NCI-H748 (cell line): ENCODE measurements around the gene SHB.
"Not testable (repeated sequence)": the region's sequence is repeated elsewhere in the genome, so short reads cannot be mapped to it uniquely, and the experiment has no call there.

Experiments used
- DNase-seq: peaks from one replicate; lab custom pipeline; 2025; ENCODE audit not compliant: unreplicated experiment; lab: John Stamatoyannopoulos, UW

Gene SHB

DNA sequence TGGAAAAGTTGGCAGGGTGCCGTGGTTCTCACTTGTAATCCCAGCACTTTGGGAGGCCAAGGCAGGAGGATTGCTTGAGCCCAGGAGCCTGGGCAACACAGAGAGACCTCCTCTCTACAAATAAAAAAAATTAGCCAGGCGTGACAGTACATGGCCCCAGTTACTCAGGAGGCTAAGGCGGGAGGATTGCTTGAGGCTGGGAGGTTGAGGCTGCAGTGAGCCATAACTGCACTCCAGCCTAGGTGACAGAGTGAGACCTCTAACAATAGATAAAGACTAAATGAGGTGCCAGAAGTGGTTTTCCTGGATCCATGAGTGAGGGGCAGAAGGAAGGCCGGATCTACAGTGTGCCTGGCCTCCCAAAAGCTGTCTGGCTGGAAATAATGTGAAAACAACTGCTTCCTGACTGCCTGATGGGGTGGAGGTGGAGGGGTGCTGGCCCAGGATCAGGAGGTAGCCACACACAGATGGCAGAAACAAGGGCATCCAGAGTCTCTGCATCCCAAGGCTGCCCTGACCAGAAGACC, 4.1 kb downstream of the SHB start:
- DNase-seq: no peak

DNA sequence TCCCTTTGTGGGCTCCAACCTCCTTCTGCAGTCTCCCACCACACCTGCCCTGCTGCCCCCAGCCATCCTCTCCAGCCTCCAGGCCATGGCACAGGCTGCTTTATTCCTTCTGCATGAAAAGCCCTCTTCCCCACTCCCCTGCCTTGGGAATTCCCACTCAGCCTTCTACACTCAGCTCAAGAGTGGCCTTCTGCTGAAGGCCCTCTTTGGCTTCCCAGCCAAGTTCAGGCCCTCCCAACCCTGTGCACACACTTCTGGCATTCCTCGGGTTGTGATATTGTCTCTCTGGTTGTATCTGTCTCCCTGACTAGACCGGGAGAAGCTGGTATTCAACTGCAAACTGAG, 5.7 kb downstream of the SHB start:
- no peak for DNase-seq

DNA sequence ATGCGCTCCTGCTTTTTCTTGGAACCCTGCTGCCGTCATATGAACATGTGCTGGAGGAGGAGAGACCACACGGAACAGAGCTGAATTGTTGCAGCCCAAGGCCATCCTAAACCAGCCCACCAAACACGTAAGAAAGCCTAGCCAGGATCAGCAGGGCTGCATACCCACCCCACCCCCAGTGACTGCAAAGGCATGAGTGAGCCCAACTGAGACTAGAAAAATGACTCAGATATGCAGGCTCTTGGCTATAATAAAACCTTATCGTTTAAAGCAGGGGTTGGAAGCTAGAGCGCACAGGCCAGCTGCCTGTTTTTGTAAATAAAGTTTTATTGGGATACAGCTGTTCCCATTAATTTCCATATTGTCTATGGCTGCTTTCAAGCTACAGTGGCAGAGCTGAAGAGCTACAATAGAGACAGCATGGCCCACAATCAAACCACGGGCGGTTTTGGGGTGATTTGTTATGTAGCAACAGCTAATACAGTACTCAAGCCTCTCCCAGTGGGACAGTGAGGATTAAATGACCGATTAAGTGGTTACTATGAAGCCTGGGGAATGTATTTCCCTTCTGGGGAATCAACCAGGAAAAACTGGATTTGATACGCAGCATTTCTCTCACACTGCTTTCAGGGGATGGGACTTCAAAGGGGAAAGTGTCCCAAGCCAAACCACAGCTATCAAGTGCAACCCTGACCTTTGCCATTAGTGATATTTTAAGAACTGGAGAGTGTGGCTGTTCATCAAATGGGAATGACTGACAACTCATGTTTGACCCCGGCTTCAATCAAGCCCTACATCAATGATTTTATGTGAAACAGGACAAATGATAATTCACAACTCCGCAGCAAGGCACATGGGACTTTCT, 6.3 kb downstream of the SHB start:
- DNase-seq: no peak

DNA sequence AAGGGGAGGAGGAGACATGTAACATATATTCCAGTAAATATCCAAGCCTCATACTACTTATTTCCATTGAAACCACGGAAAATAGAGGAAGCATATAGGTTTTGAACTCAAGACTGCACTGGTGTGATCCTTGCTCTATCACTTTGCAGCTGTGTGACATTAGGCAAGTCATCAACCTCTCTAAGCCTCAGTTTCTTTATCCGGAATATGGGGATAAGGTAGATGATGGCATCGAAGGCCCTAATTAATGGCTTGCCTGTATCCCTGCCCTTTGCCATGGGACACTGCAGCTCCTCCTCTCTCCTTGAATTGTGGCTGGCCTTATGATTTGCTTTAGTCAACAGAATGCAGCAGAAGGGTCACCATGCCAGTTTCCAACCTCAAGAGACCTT, 6.9 kb downstream of the SHB start:
- DNase-seq: no peak

DNA sequence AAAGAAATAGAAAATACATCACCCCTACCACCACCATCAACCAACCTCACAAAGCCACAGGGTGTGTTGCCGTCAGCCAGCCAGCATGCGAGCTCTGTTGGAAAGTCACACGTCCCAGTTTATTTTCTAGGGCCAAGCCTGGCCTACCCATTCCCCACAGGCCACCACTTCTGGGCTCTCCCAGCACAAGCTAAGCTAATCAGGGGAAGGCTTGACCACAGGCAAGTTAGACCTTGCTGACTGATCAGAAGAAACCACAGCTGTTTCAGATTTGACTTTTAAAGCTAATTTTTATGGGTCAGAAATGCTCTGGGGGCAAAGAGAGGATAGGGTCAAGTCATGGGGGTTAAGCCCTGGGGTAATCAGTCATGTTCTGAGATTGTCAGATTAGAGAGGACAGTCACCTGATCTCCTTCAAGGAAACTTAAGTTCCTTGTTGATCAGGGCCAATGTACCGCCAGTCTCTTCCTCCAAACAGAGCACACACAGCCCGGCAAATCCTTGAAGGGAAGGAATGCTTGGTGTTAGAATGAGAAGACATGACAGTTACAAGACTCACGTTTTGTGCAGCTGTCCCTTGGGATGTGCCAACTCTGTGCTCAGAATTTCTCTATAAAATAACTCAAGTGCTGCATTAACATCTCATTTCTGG, 7.6 kb downstream of the SHB start:
- no peak for DNase-seq

DNA sequence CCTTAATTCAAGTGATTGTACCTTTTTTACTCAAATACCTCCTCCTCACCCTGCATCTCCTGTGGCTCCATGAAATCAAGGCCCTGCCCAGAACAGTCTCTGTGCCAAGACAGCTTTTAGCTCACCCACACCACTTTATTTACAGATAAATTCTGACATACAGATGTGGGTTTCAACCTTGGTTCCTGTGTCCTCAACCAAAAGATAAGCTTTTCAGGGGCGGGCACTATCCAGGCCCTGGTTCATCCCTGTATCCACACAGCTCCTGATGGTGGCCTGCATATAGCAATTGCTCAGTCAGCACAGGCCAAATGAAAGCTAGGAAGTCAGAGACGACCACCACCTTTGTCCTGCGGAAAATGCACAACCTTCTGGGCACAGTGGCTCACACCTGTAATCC, 8.3 kb downstream of the SHB start:
- DNase-seq: no peak

DNA sequence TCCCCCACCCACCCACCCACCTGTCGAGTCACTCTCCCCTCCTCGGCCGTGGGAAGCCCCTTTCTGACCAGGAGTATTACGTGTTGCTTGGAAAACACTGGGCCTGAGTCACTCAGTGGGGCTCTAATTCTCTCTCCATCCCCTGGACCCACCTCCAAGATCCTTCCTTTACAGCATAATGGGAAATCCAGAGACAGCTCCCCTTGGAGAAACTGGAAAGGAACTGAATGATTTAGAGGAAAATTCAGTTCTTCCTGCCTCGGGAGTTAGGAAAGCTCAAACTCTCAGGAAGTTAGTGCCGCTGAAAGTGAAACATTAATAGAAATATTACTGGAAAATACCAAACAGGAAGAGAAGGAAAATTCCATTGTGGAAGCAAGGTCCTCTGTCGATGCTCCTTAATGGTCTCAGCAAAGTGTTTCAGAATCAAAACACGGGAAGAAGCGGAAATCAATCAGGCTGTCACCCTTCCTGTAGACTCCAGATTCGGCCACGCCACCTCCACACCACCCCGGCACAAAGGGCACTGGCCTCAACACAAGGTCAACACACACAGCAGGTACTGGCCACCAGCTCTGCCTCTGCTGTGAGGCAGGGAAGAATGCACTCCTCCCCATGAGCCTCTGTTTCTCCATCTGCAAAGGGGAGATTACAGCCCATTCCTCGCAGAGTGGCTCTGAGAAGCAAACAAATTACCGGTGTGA, 9.6 kb downstream of the SHB start:
- no peak for DNase-seq

DNA sequence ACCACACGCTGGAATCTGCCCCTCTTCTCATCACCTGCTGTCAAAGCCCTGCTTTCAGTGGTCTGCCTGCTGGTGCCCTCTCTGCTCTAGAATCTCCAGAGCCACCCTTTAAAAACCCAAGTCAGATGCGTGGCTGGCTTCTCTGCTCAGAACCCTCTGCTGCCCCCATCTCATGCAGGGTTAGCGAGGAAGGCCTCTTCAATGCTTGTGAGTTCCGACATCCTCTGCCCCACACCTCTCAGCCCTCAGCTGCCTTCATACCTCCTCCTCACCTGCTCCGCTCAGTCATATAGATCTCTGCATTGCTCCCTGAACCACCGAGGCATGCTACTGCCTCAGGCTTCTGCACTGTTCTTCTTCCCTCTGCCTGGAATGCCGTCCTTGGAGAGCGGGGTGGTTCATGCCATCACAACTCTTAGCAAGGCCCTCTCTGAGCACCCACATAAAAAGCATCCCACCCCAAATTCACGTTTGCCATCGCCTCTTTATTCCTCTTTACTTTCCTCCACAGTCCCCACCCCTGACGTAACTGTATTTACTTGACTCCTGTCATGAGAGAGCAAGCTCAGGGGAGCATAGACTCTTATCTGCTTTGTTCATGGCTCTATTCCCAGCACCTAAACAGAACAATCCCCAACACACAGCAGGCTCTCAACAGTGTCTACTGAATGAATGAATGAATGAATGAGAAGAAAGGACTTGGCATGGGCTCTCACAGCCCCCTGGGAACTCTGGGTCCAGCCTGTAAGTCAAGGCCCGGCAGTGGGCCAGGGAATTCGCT, 10.4 kb downstream of the SHB start:
- DNase-seq: no peak

DNA sequence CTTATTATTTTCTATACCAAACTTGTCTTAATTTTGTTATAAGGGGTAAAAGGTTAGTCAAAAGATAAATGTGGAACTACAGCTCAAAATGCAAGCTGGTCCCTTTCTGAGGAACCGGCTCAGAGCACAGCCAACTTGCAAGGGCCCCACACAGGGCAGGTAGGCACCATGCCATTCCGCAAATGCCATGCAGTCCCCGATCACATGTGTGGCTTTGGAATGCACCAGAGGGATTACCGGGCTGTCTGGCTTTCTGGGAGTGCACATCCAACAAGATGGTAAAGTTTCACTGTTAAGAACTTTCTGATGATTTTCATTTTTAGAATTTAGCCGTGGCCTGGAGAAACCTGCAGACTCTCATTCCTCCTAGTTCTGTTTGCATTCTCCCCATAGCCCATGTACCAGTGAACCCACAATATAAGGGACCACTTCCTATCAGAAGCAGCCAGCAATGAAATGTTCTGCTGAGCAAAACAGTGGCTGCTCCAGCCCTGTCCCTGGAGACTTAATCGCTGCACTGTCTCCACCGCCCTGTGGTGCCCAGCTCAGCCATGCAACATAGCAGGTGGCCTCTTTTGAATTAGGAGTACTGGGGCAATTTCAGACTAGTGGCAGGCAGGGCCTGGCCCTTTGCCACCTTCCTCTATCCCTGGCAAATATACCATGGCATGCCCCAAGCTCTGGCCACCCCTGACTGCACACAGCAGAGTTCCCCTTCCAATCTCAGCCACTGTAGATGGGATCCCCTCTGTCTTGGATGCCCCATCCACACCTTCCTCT, 11.4 kb downstream of the SHB start:
- DNase-seq: no peak

DNA sequence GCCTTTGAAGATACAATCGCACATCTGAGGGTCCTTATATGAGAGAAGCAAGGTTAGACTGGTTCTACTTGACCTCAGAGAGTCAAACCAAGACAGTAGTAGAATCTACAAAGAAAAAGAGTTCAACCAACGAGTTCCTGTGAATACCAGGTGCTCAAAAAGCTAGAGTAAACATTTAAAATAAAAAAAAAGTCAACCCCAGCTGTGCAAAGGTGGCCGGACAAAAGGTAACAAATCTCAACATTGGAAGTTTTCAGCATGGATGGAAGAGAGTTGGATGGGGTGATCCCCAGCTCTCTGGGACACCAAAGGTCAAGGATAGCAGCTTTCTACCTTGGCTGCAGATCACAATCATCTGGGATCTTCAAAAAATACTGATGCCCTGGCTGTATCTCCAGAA, 14.4 kb downstream of the SHB start:
- no peak for DNase-seq

DNA sequence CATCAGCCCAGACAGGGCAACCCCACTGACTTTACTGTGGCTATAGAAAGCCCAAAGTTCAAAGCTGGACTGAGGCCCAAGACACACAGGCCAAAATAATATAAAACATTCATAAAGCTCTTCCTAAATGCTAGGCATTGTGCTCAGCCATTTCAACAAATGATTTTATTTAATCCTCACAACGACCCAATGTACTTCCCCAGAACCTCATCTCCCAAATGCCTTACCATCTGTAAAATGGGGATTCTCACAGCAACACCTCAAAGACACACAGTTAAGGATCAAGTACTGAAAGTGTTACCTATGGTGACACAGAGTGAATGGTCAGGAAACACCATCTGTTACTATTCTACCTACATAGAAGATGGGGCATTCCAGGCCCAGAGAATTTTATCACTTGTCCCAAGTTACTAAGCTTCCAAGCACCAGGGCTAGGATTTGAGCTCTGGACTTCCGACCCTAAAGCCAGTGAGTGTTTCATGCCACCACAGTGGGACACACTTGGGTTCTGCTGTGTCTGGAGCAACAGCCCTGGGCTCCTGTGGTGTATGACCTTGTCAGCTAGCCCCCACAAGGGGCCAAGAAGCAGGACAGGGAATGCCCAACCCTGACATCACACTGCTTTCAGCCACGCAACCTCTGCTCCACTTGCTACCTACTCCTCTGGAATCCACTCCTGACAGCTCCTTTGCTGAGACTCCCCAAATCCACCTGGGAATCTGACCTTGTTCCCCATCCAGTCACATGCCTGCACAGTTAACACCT, 15.1 kb downstream of the SHB start:
- no peak for DNase-seq

DNA sequence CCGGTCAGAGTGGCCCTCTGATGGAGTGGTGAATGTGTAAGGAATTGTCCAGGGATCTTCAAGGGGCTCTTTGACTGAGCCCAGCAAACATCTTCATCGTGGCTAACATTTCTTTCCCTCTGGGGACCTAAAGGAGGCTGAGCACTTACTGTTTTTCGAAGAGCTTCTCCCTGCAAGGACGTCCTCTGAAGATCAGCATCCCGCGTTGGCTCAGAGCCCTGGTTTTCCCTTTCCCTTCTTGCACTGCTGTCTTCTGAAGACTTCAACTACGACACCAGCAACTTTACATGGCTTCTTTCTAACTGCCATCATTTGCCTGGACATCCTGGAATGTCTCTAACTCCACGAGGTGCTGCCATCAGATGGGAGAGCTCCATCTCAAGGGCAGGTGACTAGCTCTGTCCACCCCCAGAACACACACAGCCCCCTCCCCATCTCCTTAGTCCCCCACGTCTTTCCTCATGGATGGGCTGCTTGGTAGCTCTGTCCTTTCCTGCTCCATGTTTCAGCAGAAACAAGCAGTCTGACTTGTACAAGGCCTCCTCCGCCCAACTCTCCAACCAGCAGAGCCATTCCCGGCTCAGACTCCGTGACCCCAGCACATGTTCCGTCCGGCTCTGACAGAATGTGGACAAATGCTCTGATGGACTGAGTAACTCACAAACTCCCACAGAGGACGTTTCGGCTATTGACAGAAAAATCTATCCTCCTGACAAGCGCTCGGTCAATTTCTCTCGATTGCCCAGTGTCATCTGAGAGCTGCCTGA, 17.1 kb downstream of the SHB start:
- no peak for DNase-seq

DNA sequence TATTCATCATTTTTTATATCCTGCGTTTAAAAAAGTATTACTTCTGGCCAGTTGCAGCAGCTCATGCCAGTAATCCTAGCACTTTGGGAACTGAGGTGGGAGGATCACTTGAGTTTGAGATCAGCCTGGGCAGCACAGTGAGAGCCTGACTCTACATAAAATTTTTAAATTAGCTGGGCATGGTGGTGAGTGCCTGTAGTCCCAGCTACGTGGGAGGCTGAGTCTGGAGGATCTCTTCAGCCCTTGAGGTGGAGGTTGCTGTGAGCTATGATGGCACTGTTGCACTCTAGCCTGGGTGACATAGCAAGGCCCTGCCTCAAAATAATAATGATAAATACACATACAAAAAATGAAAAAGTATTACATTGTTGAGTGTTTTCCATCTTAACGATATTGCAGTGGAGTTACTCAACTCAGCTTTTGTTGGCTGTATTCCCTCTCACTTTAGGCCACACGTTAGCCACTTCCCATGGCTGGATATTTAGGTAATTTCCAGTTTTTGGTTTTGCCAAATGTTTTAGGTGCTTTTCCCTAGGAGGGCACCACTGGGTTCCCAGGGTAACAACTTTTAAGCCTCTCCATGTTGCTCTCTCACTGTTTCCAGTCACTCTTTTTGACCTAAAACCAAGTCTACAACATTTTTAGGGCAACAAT, 20.6 kb downstream of the SHB start:
- DNase-seq: no peak

DNA sequence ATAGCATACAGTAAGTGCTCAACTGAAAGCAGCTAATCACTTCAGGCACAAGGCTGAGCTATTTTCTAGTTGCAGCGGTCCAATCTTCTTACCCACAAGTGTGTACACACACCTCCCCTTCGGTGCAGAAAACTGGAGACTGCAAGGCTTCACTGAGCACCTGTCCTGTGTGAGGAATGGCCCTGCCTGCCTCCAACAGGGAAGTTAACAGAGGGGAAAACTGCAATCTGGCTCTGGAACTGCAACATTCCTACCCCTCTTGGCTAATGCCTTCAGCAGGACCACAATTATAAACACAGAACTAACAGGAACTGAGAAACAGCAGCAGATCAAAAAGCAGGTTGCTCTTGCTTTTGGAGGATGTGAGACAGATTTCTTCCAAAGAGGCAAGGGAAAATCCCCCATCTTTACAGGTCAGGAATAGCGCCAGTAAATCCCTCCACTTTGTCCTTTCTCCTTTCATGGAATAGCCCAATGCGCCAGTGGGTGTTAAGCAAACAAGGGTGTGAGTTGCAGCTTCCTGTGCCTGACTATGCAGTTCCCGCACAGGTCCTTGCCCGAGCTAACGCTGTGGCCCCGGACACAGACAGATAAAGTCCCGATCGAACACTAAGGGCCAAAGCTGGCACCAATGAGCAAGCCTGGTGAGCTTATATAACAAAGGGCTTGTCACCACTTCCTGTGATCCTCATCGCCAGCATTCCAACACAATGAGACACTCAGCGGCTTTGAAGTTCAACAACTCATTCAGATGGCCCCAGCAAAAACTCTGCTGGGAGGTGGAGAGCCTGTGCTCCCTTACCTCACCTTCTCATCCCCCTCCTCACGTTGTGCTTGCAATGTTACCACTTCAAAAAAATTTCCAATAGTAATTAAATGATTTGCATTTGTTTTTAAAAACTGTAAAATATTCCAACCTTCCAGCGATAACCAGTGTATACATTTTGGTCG, 21.5 kb downstream of the SHB start:
- DNase-seq: peak; percentile 75

DNA sequence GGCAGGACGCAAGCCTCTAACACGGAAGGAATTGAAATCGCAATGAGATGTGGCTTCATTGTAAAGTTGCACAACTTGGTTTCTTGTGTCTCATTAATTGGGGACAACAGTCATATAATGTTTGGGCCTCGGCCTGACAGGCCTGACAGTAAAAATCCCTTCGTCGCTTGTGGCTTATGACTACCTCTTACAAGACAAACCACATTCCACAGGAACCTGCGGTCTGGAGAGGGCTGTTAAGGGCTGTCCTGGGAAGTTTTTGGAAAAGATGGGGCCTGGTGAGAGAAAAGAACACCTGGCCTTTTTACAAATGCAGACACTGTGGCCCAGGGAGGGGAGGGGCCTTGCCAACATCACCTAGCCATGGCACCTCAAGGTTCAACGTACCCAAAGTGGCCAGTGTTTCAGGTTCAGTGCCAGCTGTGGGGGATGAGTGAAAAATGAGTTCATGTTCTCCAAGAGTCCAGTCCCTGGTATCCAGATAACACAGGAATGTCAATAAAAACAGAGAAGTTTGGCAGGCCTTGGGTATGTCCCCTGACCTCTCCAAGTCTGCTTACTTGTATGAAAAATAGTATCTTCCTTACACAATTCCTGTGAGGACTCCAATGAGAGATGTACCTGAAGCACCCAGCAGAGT, 22.2 kb downstream of the SHB start:
- DNase-seq: no peak

DNA sequence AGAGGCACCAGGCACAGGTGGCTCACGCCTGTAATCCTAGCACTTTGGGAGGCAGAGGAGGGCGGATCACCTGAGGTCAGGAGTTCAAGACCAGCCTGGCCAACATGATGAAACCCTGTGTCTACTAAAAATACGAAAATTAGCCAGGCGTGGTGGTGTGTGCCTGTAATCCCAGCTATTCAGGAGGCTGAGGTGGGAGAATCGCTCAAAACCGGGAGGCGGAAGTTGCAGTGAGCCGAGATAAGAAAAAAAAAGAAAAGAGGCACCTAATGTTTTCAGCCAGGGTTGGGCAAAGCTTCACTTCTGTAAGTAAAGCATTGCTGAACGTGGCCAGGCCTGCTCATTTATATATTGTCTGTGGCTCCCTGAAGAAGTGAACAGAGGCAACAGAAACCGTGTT, 23.1 kb downstream of the SHB start:
- DNase-seq: not testable (repeated sequence)

DNA sequence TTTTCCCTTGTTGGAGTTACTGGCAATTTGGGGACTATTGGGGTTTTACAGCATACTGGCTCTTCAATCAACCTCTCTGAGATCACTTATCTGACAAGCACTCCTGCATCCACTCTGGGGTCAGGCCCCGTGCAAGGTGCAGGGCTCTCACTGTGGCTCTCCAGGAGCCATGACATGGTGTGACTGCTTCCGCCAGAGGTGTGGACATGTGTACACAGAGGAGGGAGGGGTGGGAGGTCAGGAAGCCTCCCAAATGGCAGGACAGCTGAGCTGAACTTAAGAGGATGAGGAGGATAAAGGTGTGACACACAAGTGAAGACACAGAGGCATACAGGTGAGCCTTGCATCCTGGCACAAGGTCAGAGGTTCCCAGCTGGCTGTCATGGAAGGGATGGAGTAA, 24.3 kb downstream of the SHB start:
- no peak for DNase-seq
